Suprapubic skin (tissue), 4 donors: ENCODE data around the gene GRAMD4. TPM values are rescaled to one million over a fixed set of nuclear protein-coding genes. Genes with fewer than 3 reads are reported as not detected.

Experiments
- DNase-seq, 2 donors: peaks; one replicate each; pipeline ENCODE4 v3.0.0-alpha.2; 2019; ENCODE audit warnings: low spot score in 2 of 2
- H3K27ac ChIP-seq: fragments of 200-600 bp; sonication (generic); one replicate; pipeline ENCODE4 v1.5.1; 2019
- H3K27me3 ChIP-seq: fragments of 200-600 bp; sonication (generic); one replicate; pipeline ENCODE4 v1.5.1; 2019
- H3K36me3 ChIP-seq: fragments of 200-600 bp; sonication (generic); one replicate; pipeline ENCODE4 v1.5.1; 2019
- H3K4me1 ChIP-seq: fragments of 200-600 bp; sonication (generic); one replicate; pipeline ENCODE4 v1.5.1; 2019
- H3K4me3 ChIP-seq: fragments of 200-600 bp; sonication (generic); one replicate; pipeline ENCODE4 v1.5.1; 2019; ENCODE audit warnings: mild to moderate bottlenecking
- H3K9me3 ChIP-seq: fragments of 200-600 bp; sonication (generic); one replicate; pipeline ENCODE4 v1.5.1; 2019
- CTCF ChIP-seq, 2 donors: fragments of 200-600 bp in 1 of 2; fragments of 450-650 bp in 1 of 2; sonication (generic) in 1 of 2; IDR thresholded peaks; one replicate each; pipeline ENCODE4 v1.5.1; 2016 to 2019; ENCODE audit warnings: antibody characterized with exemption in 2 of 2, mild to moderate bottlenecking in 1 of 2, moderate library complexity in 1 of 2
- EP300 ChIP-seq: sonication (generic); formaldehyde crosslinking; IDR thresholded peaks from one replicate; pipeline ENCODE4 v1.6.1; 2017; ENCODE audit warnings: antibody characterized with exemption
- POLR2A ChIP-seq, 2 donors: fragments of 450-650 bp; IDR thresholded peaks; one replicate each; pipeline ENCODE4 v1.6.1; 2017; ENCODE audit warnings: antibody characterized with exemption in 2 of 2, mild to moderate bottlenecking in 2 of 2, moderate library complexity in 2 of 2
- POLR2AphosphoS5 ChIP-seq, 3 donors: sonication (generic); formaldehyde crosslinking; IDR thresholded peaks; one replicate each; pipeline ENCODE4 v1.6.1; 2017; ENCODE audit warnings: antibody characterized with exemption in 3 of 3
- WGBS: methylation state at CpG from one replicate; pipeline ENCODE4 v1.1.5; 2018; 5-methylcytosine and 5-hydroxymethylcytosine counted together
- total RNA-seq, 4 donors: library from RNA; depleted of rRNA; stranded (reverse); fragments of >200 nt; gene quantifications; one replicate each; pipeline ENCODE4 v1.1.0, GENCODE V29; 2016

GRAMD4 gene
- total RNA-seq, 4 donors from 2014 or later, result 64.1 to 230 (median 164) TPM

DNA sequence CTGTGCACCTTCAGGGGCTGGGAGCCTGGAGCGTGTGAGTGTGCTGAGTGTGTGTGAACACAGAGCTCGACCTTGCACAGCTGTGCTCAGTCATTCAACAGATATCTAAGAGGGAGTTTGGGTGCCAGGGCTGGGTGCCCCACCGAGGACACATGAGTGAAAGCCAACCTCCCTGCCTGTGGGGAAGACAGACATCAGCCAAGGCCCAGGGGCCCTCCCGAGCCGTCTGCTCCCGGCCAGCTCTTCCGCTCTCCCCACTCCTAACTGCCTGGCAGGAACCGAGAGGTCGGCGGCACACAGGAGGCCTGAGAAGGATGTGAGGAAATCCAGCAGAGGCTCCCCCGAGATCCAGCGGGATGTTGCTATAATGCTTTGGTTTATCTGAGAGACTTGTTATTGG lies 85.9 kb downstream of the GRAMD4 start:
- no peak for TF ChIP-seq EP300
- TF ChIP-seq POLR2AphosphoS5 (IDR thresholded peaks at IDR 0.05), result no peak
- TF ChIP-seq POLR2A (IDR thresholded peaks at IDR 0.05), result no peak
- TF ChIP-seq CTCF (IDR thresholded peaks at IDR 0.05), result no peak
- Histone ChIP-seq H3K27me3 (no peaks in the 10 kb centered on the region), H3K36me3 (peaks cover 83% of the 10 kb centered on the region), H3K4me3 (no peak overlapping the region), H3K27ac (no peak overlapping the region), H3K9me3 (no peaks in the 10 kb centered on the region), H3K4me1 (no peaks in the 10 kb centered on the region)
- WGBS, result 94% methylated on average over 10 of the region's 12 CpGs
- no peak for DNase-seq

GRCh38 chr22:46707305-46707704 lies 87.1 kb downstream of the GRAMD4 start:
- Histone ChIP-seq H3K4me3 (no peak overlapping the region), H3K36me3 (peaks cover 83% of the 10 kb centered on the region), H3K27me3 (no peaks in the 10 kb centered on the region), H3K4me1 (no peaks in the 10 kb centered on the region), H3K9me3 (no peaks in the 10 kb centered on the region), H3K27ac (no peak overlapping the region)
- no peak for TF ChIP-seq POLR2A (IDR thresholded peaks at IDR 0.05)
- no peak for TF ChIP-seq EP300
- no peak for TF ChIP-seq CTCF (IDR thresholded peaks at IDR 0.05)
- TF ChIP-seq POLR2AphosphoS5 (IDR thresholded peaks at IDR 0.05), result no peak
- no peak for DNase-seq
- 93% methylated on average over 13 of the region's 13 CpGs for WGBS

- DNase-seq, result no peak
- H3K36me3 ChIP-seq, result peaks cover 79% of the 10 kb centered on the region
- WGBS, result 88% methylated on average over 25 of the region's 32 CpGs
- no peaks in the 10 kb centered on the region for H3K27me3 ChIP-seq
- no peaks in the 10 kb centered on the region for H3K4me1 ChIP-seq
- H3K9me3 ChIP-seq, result no peaks in the 10 kb centered on the region
- H3K4me3 ChIP-seq, result no peak overlapping the region
- H3K27ac ChIP-seq, result no peak overlapping the region
- TF ChIP-seq POLR2A (IDR thresholded peaks at IDR 0.05) (no peak), EP300 (no peak), POLR2AphosphoS5 (IDR thresholded peaks at IDR 0.05) (no peak), CTCF (IDR thresholded peaks at IDR 0.05) (no peak)
These were observed 87.8 kb downstream of the GRAMD4 start for GRCh38 chr22:46707827-46708570.

- 86% methylated on average over 10 of the region's 17 CpGs for WGBS
- TF ChIP-seq POLR2A (IDR thresholded peaks at IDR 0.05), result no peak
- TF ChIP-seq EP300, result no peak
- no peak for TF ChIP-seq CTCF (IDR thresholded peaks at IDR 0.05)
- no peak for TF ChIP-seq POLR2AphosphoS5 (IDR thresholded peaks at IDR 0.05)
- H3K9me3 ChIP-seq, result no peaks in the 10 kb centered on the region
- peaks cover 2% of the 10 kb centered on the region for H3K4me1 ChIP-seq
- no peak overlapping the region for H3K27ac ChIP-seq
- H3K36me3 ChIP-seq, result peaks cover 71% of the 10 kb centered on the region
- no peak for DNase-seq
- no peaks in the 10 kb centered on the region for H3K27me3 ChIP-seq
- no peak overlapping the region for H3K4me3 ChIP-seq
These were observed 88.7 kb downstream of the GRAMD4 start for GRCh38 chr22:46708766-46709330.

DNA sequence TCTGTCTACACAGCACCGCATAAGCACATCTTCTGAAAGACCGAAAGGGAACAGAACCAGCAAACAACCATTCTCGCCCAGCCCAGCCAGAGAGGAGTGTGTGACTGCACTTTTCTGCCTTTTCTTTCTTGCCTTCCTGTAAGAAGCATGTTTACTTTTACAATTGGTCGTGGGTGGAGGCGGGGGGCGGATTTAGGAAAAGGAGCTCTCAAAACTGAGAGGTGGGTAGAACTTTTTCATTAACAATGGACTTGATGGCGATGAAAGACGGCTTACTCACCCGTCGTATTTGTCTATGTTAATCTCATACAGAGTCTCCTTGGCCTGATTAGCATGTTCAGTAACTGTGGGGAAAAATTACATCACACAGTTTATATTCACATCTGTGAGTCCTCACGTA lies 90.6 kb downstream of the GRAMD4 start:
- WGBS, result 94% methylated on average over 11 of the region's 11 CpGs
- no peaks in the 10 kb centered on the region for H3K9me3 ChIP-seq
- H3K4me3 ChIP-seq, result no peak overlapping the region
- H3K27me3 ChIP-seq, result no peaks in the 10 kb centered on the region
- no peak for DNase-seq
- H3K27ac ChIP-seq, result no peak overlapping the region
- peaks cover 10% of the 10 kb centered on the region for H3K4me1 ChIP-seq
- peaks cover 61% of the 10 kb centered on the region for H3K36me3 ChIP-seq
- TF ChIP-seq CTCF (IDR thresholded peaks at IDR 0.05), result no peak
- no peak for TF ChIP-seq EP300
- no peak for TF ChIP-seq POLR2AphosphoS5 (IDR thresholded peaks at IDR 0.05)
- TF ChIP-seq POLR2A (IDR thresholded peaks at IDR 0.05), result no peak
